ENCODE measurements around the gene NHSL1.
"Not testable (repeated sequence)": the region's sequence is repeated elsewhere in the genome, so short reads cannot be mapped to it uniquely, and the experiment has no call there.

Gene NHSL1

GRCh38 chr6:138454981-138455706, 44.1 kb downstream of the NHSL1 start:
- no peak for DNase-seq

- no peak for DNase-seq
Measured at GRCh38 chr6:138451043-138451442, 48.3 kb downstream of the NHSL1 start.

GRCh38 chr6:138450445-138450844, 48.8 kb downstream of the NHSL1 start:
- no peak for DNase-seq

GRCh38 chr6:138446821-138447220, 52.5 kb downstream of the NHSL1 start:
- no peak for DNase-seq

- peak; percentile 8 for DNase-seq
Measured at GRCh38 chr6:138443979-138444378, 55.3 kb downstream of the NHSL1 start.

GRCh38 chr6:138442663-138443062, 56.6 kb downstream of the NHSL1 start:
- DNase-seq: no peak

- DNase-seq: no peak
Measured at GRCh38 chr6:138441965-138442364, 57.3 kb downstream of the NHSL1 start.

GRCh38 chr6:138440758-138441357, 58.4 kb downstream of the NHSL1 start:
- no peak for DNase-seq

GRCh38 chr6:138440296-138440695, 59.0 kb downstream of the NHSL1 start:
- no peak for DNase-seq

GRCh38 chr6:138439546-138439945, 59.7 kb downstream of the NHSL1 start:
- no peak for DNase-seq

- no peak for DNase-seq
Measured at GRCh38 chr6:138434925-138435324, 64.4 kb downstream of the NHSL1 start.

GRCh38 chr6:138434096-138434495, 65.2 kb downstream of the NHSL1 start:
- DNase-seq: no peak

GRCh38 chr6:138432063-138432356, 67.3 kb downstream of the NHSL1 start:
- peak; percentile 24 for DNase-seq

- no peak for DNase-seq
Measured at GRCh38 chr6:138431256-138432062, 67.8 kb downstream of the NHSL1 start.

- DNase-seq: peak; percentile 33
Measured at GRCh38 chr6:138430361-138431145, 68.7 kb downstream of the NHSL1 start.

GRCh38 chr6:138429761-138430160, 69.5 kb downstream of the NHSL1 start:
- no peak for DNase-seq

GRCh38 chr6:138428944-138429598, 70.2 kb downstream of the NHSL1 start:
- DNase-seq: no peak

- no peak for DNase-seq
Measured at GRCh38 chr6:138427701-138428100, 71.6 kb downstream of the NHSL1 start.

GRCh38 chr6:138426500-138427123, 72.7 kb downstream of the NHSL1 start:
- DNase-seq: no peak

- not testable (repeated sequence) for DNase-seq
Measured at GRCh38 chr6:138425256-138425655, 74.0 kb downstream of the NHSL1 start.

- no peak for DNase-seq
Measured at GRCh38 chr6:138424004-138424904, 75.0 kb downstream of the NHSL1 start.

All from NCI-H446 treated with DMSO at 0.1 percent for 48 hours (cell line).